GM23338 (cell line): ENCODE results near the gene TTC6.

Experiments
- CREB1 ChIP-seq: fragments of 250-450 bp; sonication (Bioruptor Pico); IDR thresholded peaks from 2 replicates; pipeline ENCODE4 v1.5.0; 2020; ENCODE audit warnings: low read depth, mild to moderate bottlenecking, moderate library complexity
- CTCF ChIP-seq, 2 experiments: fragments of 200-600 bp in 1 of 2; sonication (generic) in 1 of 2; conservative IDR thresholded peaks; 2 replicates each; pipeline versions ENCODE4 v1.5.1 to v1.6.1; 2016 to 2017; ENCODE audit warnings: antibody characterized with exemption in 2 of 2, low read depth in 2 of 2, mild to moderate bottlenecking in 2 of 2, moderate library complexity in 1 of 2
- ETS1 ChIP-seq: IDR thresholded peaks from 2 replicates; pipeline ENCODE4 v1.6.1; 2016; ENCODE audit warnings: antibody characterized with exemption
- EZH2 ChIP-seq: fragments of 200-600 bp; sonication (generic); IDR thresholded peaks from one replicate; pipeline ENCODE4 v1.8.0; 2017; ENCODE audit warnings: antibody characterized with exemption, mild to moderate bottlenecking, low read depth; ENCODE audit not compliant: unreplicated experiment
- EZH2phosphoT487 ChIP-seq: fragments of 200-600 bp; sonication (generic); IDR thresholded peaks from one replicate; pipeline ENCODE4 v1.8.1; 2018; ENCODE audit warnings: antibody characterized with exemption; ENCODE audit not compliant: unreplicated experiment
- JUNB ChIP-seq: IDR thresholded peaks from one replicate; pipeline ENCODE4 v1.6.1; 2016; ENCODE audit warnings: antibody characterized with exemption; ENCODE audit not compliant: unreplicated experiment
- NANOG ChIP-seq: IDR thresholded peaks from 2 replicates; pipeline ENCODE4 v1.6.1; 2016; ENCODE audit warnings: antibody characterized with exemption, borderline replicate concordance
- POLR2AphosphoS5 ChIP-seq: IDR thresholded peaks from 2 replicates; pipeline ENCODE4 v1.6.1; 2016; ENCODE audit warnings: antibody characterized with exemption, low read depth
- REST ChIP-seq: IDR thresholded peaks from one replicate; pipeline ENCODE4 v1.6.1; 2018; ENCODE audit warnings: antibody characterized with exemption; ENCODE audit not compliant: unreplicated experiment
- STAT1 ChIP-seq: IDR thresholded peaks from one replicate; pipeline ENCODE4 v1.6.1; 2016; ENCODE audit warnings: antibody characterized with exemption; ENCODE audit not compliant: unreplicated experiment
- ZNF114 ChIP-seq: fragments of 250-450 bp; sonication (Bioruptor Pico); IDR thresholded peaks from 2 replicates; pipeline ENCODE4 v1.5.0; 2020; ENCODE audit warnings: mild to moderate bottlenecking, moderate library complexity
- ZNF331 ChIP-seq: fragments of 250-450 bp; sonication (Bioruptor Pico); IDR thresholded peaks from 2 replicates; pipeline ENCODE4 v1.5.0; 2020; ENCODE audit warnings: low read depth, mild to moderate bottlenecking, moderate library complexity
- ZNF462 ChIP-seq: fragments of 250-450 bp; sonication (Bioruptor Pico); IDR thresholded peaks from 2 replicates; pipeline ENCODE4 v1.5.0; 2020; ENCODE audit warnings: mild to moderate bottlenecking, moderate library complexity

- TF ChIP-seq NANOG (no peak), CTCF (conservative IDR thresholded peaks at IDR 0.05; ENCODE audit: low read depth in 2 of 2) (no peak), EZH2phosphoT487 (no peak), POLR2AphosphoS5 (no peak), REST (no peak), STAT1 (no peak), EZH2 (no peak), CREB1 (CRISPR knock-in tag) (no peak), ZNF462 (CRISPR knock-in tag) (no peak), JUNB (no peak), ETS1 (no peak), ZNF114 (CRISPR knock-in tag) (no peak), ZNF331 (CRISPR knock-in tag) (no peak)
Observed at GRCh38 chr14:37551119-37551518, 44.3 kb upstream of the TTC6 start.
